GM18520 (cell line): ENCODE data around the gene E2F7.
A peak's percentile ranks its signal among the peaks of the same experiment; 100 is the strongest.

Experiments used
- ATAC-seq: cut with Tn5 transposase; IDR thresholded peaks from one replicate; pipeline ENCODE4 v1.9.1; 2021; ENCODE audit not compliant: unreplicated experiment

Gene E2F7

DNA sequence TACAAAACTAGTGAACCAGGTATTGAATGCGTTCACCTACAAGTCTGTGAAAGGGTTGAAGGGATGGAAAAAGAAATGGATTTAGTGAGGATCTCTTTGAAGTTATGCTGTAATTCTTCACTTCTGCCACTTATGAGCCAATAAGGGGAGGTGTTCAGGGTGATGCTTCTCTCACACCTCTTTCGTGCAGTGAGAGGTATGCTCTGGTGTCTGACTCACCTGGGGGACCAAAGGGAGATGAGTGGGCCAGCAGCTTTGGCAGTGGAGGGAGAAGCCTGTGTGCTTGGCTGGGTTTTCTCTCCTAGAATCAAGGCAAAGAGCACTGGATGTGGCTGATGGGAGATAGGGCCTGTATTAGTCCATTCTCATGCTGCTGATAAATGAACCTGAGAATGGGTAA, 45.4 kb downstream of the E2F7 start:
- no peak for ATAC-seq

DNA sequence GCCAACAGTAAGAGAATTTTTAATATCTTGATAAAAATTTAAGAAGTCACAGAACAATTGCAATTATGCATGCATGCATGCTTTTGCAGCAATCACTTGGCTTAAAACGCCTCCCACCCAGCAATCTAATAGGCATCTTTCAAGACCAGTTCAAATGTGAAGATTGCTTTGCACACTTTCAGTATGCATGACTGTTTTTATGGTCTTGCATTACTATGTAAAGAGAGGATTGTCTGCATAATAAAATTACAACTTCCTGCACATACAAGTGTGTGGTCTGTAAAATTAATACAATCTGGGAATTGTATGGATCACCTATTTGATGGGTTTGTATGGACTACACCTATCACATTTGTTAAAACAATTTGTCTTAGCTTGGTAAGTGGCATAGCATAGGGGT, 48.8 kb downstream of the E2F7 start:
- no peak for ATAC-seq

DNA sequence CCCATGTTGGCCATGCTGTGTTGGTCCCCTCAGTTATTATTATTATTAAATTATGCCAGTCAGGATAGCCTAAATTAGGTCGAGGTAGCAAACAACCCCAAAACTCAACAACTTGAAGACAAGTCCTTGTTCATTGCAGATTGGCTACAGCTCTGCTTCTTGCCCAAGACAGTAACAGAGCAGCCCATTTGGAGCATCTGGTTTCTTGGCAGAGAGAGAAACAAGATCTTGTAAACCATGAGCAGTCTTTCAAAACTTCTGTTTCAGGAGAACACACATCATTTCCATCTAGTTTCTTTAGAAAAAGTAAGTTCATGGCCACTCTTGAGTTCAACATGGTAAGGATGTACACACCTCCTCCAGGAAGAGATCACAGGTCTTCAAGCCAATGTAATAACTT, 52.3 kb downstream of the E2F7 start:
- no peak for ATAC-seq

DNA sequence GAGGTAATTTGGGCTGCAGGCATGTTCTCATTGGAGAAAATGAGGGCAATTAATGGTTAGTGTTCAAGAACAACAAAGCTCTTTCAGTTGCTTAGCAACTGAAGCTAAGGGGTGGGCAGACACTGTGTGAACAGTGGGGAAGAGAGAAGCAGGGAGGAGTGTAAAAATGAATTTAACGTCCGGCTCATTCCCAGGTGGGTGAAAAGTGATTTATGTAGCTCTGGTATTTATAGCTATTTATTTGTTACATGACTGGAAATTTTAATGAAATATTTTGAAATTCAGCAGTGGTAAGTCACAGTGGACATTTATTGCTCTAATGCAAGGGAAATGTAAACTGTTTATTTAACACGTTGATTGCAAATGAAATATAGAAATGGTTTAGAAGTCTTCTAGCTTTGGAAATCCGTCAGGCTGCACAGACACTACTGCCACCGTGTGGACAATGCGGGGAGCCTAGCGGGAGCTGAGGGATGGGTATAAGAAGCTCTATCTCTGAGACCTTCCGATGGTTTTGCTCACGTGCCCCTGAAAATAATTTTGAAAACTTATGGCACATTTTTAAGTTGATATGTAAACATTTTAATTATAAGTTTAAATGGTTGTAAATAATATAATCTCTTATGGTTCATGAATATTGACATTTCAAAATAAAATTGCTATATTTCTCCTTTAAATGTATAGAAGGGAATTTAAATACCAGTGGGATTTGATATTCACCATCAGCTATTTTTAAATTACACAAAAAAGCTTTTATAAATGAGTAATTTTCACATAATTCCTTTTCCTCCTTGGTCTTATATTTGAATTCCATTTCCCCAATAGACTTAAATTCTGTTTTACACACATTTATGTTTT, 54.4 kb downstream of the E2F7 start:
- peak; percentile 86 for ATAC-seq

DNA sequence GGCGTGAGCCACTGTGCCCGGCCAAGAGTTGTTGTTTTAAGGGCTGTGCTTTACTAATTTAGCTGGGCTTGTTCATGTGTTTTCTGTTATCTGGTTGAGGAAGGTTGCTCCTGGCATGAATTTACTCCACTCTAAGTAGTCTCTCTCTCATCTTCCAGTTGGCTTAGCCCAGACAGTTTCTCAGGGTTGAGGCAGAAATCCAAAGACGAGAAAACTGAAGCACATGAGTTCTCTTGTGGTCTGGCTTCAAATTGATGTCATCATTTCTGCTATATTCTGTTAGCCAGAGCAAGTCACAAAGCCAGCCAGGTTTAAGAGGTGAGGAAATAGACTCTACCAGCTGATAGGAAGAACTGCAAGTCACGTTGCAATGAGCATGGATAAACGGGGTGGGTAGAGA, 57.9 kb downstream of the E2F7 start:
- ATAC-seq = no peak

DNA sequence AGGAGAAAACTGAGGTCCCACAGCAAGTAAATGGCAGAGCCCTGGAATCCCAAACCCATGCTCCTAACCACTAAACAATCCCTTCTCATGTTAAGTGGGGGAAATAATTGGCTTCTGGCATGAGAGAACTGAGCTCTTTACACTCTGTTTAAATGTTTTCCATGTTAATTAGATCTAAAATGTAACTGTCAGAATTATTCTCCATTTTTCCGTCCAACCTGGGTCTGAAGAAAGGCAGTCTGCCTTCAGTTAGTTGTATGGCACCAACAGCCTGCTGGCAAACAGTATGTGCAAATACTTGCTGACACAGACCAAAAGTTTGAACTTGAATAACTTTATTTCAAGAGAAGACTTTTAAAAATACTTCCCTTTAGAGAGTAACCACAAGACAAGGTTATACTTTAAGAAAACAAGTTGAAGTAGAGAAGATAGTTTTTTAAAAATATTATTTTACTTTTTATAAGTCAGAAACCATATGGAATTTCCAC, 59.7 kb downstream of the E2F7 start:
- ATAC-seq = no peak

DNA sequence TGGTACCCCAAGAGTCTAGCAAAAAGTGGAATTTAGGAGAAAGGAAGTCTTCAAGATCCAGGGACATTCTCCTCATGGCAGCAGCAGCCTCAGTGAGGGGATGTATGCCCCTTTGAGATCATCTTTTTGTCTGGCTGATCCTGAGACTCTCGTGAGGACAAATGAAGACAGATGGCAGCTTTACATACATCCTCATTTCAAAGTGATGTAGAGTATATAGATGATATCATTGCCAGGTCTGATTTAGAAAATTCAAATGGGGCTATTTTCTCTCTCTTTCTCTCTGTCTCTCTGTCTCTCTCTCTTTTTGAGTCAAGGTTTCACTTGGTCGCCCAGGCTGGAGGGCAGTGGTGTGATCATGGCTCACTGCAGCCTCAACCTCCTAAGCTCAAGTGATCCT, 61.5 kb downstream of the E2F7 start:
- ATAC-seq = no peak

DNA sequence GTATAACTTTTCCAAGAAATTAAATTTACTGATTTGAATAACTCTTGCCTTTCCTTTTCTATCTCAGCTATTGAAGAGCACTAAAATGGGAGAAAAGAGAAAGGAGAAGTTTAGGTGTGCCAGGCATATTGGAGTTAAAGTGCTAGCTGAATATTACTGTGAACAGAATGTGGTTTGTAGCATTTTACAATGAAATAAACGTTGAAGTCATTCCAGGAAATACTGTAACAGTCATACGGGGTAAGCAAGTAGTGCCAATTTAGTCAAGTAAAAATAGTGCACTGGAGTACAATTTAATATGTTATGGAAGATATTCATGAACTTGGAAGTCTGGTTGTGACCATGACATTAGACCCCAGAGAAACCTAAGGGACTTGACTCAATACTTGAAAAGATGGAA, 62.1 kb downstream of the E2F7 start:
- ATAC-seq = no peak

DNA sequence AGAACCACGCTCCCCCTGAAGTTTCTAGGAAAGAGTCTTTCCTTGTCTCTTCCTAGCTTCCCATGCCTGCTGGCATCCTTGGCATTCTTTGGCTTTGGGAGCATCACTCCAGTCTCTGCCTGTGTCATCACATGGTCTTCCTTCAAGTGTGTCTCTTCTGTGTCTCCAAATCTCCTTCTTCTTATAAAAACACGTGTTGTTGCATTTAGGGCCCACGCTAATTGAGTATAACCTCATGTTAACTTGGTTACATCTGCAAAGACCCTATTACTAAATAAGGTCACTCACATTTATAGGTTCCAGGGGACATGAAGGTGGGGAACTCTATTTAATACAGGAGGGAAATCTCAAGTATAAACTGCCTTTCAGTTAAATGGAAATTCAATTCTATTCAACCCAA, 63.0 kb downstream of the E2F7 start:
- ATAC-seq = no peak

DNA sequence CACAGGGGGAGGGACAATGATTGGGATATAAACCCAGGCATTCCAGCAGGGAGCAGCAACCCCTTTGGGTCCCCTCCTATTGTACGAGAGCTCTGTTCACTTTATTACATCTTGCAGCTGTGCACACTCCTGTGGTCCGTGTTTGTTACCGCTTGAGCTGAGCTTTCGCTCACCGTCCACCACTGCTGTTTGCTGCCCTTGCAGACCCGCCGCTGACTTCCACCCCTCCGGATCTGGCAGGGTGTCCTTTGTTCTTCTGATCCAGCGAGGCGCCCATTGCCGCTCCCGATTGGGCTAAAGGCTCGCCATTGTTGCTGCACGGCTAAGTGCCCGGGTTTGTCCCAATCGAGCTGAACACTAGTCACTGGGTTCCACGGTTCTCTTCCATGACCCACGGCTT, 64.1 kb downstream of the E2F7 start:
- ATAC-seq = no peak

DNA sequence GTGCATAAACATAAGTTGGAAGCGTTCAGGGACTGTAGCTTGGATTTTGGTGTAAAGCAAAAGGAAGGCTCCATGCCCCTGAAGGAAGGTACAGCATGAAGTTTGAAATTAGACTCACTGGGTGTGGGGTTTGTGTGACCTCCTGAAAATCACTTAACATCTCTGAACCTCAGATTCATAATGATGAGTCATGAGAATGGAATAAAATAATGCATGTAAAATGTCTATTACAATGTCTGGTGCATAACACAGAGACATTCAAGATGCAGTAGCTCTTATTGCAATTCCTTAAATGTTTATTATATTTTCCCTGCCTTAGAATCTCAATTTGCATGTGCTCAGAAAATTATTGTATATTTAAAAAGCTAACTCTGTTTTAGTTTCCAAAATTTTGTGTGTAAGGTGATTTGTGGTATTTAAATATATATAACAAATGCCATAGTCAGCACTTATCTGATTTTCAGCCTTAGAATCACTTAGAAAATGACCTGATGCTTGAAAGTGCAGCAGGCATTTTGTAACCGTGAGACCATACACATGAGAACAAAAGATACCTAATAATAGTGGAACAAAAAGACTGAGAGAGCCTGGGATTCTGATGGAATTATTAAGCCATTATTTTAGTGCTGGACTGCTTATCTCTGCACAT, 66.3 kb downstream of the E2F7 start:
- ATAC-seq = no peak

DNA sequence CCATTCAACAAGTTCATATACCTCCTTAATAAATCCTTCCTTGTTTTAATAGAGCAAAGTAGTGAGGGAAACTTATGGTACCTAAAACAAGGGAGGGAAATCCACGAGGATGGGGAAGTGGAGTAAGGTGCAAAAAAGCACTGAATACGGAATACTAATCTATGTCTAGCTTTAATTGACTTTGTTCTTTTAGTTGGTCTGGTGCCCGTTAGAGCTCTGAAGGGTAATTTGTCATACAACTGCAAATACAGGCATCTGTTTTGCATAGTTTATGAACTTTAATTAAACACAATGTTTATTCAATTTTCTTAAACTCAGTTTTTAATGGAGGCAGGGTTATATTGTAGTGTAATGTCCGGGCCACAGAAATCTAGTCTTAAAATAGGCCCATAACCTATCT, 67.0 kb downstream of the E2F7 start:
- no peak for ATAC-seq

DNA sequence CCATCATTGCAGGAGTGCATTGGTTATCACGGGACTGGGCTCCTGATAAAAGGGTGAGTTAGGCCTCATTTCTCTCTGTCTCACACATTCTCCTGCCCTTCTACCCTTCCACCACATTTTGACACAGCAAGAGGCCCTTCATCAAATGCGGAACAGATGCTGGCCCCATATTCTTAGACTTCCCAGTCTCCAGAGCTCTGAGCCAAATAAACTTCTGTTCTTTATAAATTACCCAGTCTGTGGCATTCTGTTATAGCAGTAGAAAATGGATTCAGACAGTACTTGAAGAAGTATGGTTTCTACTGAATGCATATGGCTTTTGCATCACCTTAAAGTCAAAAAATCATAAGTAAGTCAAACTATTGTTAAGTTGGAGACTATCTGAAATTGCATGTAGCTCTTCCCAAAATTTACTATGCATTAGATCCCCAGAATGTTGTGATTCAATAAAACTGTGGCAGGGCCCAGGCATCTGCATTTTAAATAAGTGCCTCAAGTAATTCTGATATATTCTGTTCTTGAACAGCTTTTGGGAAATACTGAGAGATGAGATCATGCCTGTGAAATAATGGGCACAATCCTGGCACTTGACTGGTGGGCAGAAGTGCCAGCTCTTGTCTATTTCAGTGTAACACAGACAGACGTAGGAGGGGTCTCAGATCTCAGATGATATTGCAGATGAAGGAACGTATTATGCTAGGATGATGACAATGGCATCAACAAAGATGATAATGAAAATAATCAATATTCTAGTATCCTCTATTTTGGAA, 68.2 kb downstream of the E2F7 start:
- no peak for ATAC-seq

DNA sequence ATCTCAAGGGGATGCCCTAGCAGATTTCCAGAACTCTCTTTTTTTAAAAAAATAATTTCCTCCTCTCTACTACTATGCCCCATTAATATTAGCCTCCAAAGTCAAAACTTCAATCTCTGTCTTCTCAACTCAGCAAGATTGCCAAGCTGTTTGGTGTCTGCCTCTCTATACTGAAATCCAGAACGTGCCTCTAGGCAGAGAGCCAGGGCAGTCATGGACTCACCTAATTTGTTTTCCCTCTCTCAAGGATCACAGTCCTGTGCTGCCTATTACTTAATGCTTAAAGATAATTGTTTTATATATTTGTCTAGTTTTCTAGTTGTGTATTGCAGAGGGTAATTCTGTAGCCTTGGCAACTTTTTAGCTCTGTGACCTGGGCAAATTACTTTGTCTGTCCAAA, 74.7 kb downstream of the E2F7 start:
- no peak for ATAC-seq

DNA sequence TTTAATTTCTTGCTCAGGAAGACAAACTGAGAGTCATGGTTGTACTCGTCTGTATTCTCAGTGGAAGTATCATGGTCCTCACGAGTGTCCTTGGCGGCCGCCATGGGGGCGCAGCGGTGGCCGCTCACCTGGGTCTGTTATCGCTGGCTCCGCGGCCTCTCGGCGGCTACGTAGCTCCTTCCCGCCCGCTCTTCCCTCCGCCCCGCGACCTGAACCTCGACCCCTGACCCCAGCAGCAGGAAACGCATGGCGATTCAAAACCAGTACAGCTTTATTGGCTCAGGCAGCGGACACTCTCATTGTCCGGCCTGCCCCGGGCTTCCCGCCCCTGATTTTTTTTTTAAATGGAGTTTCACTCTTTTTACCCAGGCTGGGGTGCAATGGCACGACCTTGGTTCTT, 80.8 kb downstream of the E2F7 start:
- ATAC-seq = no peak

DNA sequence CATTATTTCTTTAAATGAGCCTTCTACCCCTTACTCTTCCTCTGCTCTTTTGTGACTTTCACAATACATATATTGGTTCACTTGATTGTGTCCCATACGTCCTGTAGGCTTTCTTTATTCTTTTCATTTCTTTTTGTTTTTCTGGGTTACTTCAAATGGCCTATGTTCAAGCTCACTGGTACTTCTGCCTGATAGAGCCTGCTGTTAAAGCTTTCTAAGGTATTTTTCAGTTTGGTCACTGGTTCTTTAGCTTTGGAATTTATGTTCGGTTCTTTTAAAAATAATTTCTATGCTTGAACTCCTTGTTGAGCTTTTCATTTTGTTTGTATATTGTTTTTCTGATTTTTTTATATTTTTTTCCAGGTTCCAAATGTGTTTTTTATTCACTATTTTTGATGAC, 81.9 kb downstream of the E2F7 start:
- no peak for ATAC-seq

DNA sequence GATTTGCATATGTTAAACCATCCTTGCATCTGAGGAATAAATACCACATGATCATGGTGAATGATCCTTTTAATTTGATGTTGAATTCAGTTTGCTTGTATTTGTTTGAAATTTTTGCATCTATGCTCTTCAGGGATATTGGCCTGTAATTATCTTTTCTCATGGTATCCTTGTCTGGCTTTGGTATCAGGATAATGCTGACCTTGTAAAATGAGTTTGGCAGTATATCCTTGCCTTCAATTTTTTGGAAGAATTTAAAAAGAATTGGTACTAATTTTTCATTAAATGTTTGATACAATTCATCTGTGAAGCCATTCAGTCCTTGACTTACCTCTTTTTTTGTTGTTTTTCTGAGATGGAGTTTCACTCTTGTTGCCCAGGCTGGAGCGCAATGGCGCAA, 85.2 kb downstream of the E2F7 start:
- no peak for ATAC-seq

DNA sequence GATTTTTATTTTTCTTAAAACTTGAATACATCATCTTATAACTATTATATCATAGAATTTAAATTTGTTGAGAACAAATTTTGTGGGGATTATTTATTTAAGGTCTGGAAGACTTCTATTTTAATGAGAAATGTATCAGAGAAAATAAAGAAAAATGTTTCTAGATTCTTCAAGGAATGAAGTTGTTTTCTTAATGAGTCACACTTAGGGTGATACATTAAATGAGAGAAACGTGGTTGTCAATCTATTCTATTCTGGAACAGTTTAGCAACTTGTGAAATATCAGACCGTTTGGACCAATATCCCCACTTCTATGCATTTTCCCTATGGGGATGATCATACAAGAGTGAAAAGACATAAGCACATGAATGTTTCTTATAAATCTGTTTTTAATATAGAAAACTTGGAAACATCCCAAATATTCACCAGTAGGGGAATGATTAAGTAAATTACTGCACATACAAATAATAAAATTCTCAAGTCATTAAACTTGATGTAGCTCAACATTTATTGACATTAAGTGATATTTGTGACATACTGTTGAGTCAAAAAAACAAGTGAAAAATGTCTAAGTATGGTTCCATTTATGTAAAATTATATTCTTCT, 88.5 kb downstream of the E2F7 start:
- no peak for ATAC-seq
